Liver (tissue), 9 donors: ENCODE measurements around the gene SLC35A3. TPM values are rescaled to one million over a fixed set of nuclear protein-coding genes. Genes with fewer than 3 reads are reported as not detected.

ENCODE experiments used
- DNase-seq: peaks from one replicate; pipeline ENCODE4 v3.0.0-alpha.2; 2017; ENCODE audit warnings: low spot score
- H3K27ac ChIP-seq, 2 donors: one replicate each; pipeline ENCODE4 v1.7.0; 2013; ENCODE audit warnings: inconsistent platforms in 2 of 2, low read length in 2 of 2, control low read depth in 1 of 2, low read depth in 1 of 2, mild to moderate bottlenecking in 1 of 2
- H3K27me3 ChIP-seq, 4 donors: one replicate each; pipeline versions ENCODE4 v1.6.1 to v1.7.0; 2013; ENCODE audit warnings: low read length in 3 of 4, inconsistent platforms in 1 of 4, mild to moderate bottlenecking in 1 of 4, moderate library complexity in 1 of 4; ENCODE audit not compliant: control insufficient read depth in 4 of 4, insufficient read depth in 4 of 4
- H3K36me3 ChIP-seq, 4 donors: one replicate each; pipeline versions ENCODE4 v1.6.1 to v1.7.0; 2013; ENCODE audit warnings: low read length in 3 of 4, mild to moderate bottlenecking in 3 of 4, low read depth in 1 of 4, moderate library complexity in 1 of 4; ENCODE audit not compliant: control insufficient read depth in 4 of 4, insufficient read depth in 3 of 4
- H3K4me1 ChIP-seq, 4 donors: one replicate each; pipeline versions ENCODE4 v1.6.1 to v1.7.0; 2013; ENCODE audit warnings: low read length in 3 of 4, mild to moderate bottlenecking in 3 of 4, moderate library complexity in 1 of 4; ENCODE audit not compliant: control insufficient read depth in 4 of 4, insufficient read depth in 4 of 4
- H3K4me3 ChIP-seq, 3 donors: one replicate each; pipeline versions ENCODE4 v1.6.1 to v1.7.0; 2013; ENCODE audit warnings: low read length in 3 of 3, control low read depth in 1 of 3, low read depth in 1 of 3, mild to moderate bottlenecking in 1 of 3
- H3K9ac ChIP-seq, 2 donors: one replicate each; pipeline ENCODE4 v1.7.0; 2013; ENCODE audit warnings: low read length in 2 of 2, mild to moderate bottlenecking in 2 of 2, moderate library complexity in 2 of 2, control low read depth in 1 of 2, low read depth in 1 of 2
- H3K9me3 ChIP-seq, 4 donors: one replicate each; pipeline versions ENCODE4 v1.6.1 to v1.7.0; 2013; ENCODE audit warnings: low read length in 3 of 4; ENCODE audit not compliant: control insufficient read depth in 4 of 4
- EGR1 ChIP-seq, 2 donors: IDR thresholded peaks; 2 replicates each; pipeline ENCODE4 v1.6.1; 2016 to 2018; ENCODE audit warnings: antibody characterized with exemption in 2 of 2, low read depth in 2 of 2
- FOXA2 ChIP-seq: IDR thresholded peaks from 2 replicates; pipeline ENCODE4 v1.6.1; 2016; ENCODE audit warnings: antibody characterized with exemption
- HNF4A ChIP-seq, 2 donors: conservative IDR thresholded peaks; 2 replicates each; pipeline ENCODE4 v1.6.1; 2016; ENCODE audit warnings: antibody characterized with exemption in 2 of 2, mild to moderate bottlenecking in 2 of 2
- HNF4G ChIP-seq: IDR thresholded peaks from 2 replicates; pipeline ENCODE4 v1.6.1; 2016; ENCODE audit warnings: antibody characterized with exemption
- REST ChIP-seq: IDR thresholded peaks from 2 replicates; pipeline ENCODE4 v1.6.1; 2016; ENCODE audit warnings: antibody characterized with exemption, mild to moderate bottlenecking
- RXRA ChIP-seq, 2 donors: IDR thresholded peaks; 2 replicates each; pipeline ENCODE4 v1.6.1; 2017 to 2018; ENCODE audit warnings: antibody characterized with exemption in 2 of 2, mild to moderate bottlenecking in 1 of 2
- SP1 ChIP-seq: IDR thresholded peaks from 2 replicates; pipeline ENCODE4 v1.6.1; 2018; ENCODE audit warnings: antibody characterized with exemption, mild to moderate bottlenecking
- TAF1 ChIP-seq: conservative IDR thresholded peaks from 2 replicates; pipeline ENCODE4 v1.6.1; 2016; ENCODE audit warnings: antibody characterized with exemption, mild to moderate bottlenecking
- YY1 ChIP-seq: IDR thresholded peaks from 2 replicates; pipeline ENCODE4 v1.6.1; 2016; ENCODE audit warnings: antibody characterized with exemption, mild to moderate bottlenecking
- WGBS: extraction: QIAGEN DNeasy Blood & Tissue Kit; methylation state at CpG from one replicate; pipeline ENCODE4 v1.1.7; 2013; 5-methylcytosine and 5-hydroxymethylcytosine counted together
- polyA plus RNA-seq, 2 donors: library from polyadenylated mRNA; stranded (reverse) in 1 of 2; unstranded in 1 of 2; fragments of 200-250 nt in 1 of 2; fragments of >200 nt in 1 of 2; fragmentation: Nextera tagmentation in 1 of 2; extraction: Ambion mirVana in 1 of 2; gene quantifications; one replicate each; pipeline versions ENCODE4 v1.2.1 to v1.2.3, GENCODE V29; 2013 to 2015
- total RNA-seq, 2 donors: library from RNA; depleted of rRNA; stranded (reverse); fragments of >200 nt; gene quantifications; one replicate each; pipeline ENCODE4 v1.2.3, GENCODE V29; 2014
- TF ChIP-seq, protein P1 (sequence below): IDR thresholded peaks from 2 replicates; pipeline ENCODE4 v1.6.1; 2016; ENCODE audit warnings: antibody characterized with exemption
- TF ChIP-seq, protein P2 (sequence below): IDR thresholded peaks from 2 replicates; pipeline ENCODE4 v1.6.1; 2016; ENCODE audit warnings: antibody characterized with exemption
- donor health status: healthy.
- donor health status: healthy.
- donor health status: healthy.
- donor health status: healthy.
- donor health status: healthy.

The SLC35A3 gene
- total and polyA plus RNA-seq, 4 donors = 12.1 to 35.1 (median 14.4) TPM

GRCh38 chr1:99942723-99943122 is 27.1 kb upstream of the SLC35A3 start:
- WGBS = 93% methylated on average over 1 of the region's 1 CpG
- no peak for DNase-seq
- Histone ChIP-seq H3K36me3 (peaks cover 0 to 2% (median 0%) of the 10 kb centered on the region in 4 donors), H3K4me1 (peaks cover 0 to 1% (median 0%) of the 10 kb centered on the region in 4 donors), H3K4me3 (no peak overlapping the region), H3K27me3 (no peaks in the 10 kb centered on the region), H3K9me3 (no peaks in the 10 kb centered on the region), H3K27ac (no peak overlapping the region), H3K9ac (no peak overlapping the region)
- no peak for TF ChIP-seq SP1

DNA sequence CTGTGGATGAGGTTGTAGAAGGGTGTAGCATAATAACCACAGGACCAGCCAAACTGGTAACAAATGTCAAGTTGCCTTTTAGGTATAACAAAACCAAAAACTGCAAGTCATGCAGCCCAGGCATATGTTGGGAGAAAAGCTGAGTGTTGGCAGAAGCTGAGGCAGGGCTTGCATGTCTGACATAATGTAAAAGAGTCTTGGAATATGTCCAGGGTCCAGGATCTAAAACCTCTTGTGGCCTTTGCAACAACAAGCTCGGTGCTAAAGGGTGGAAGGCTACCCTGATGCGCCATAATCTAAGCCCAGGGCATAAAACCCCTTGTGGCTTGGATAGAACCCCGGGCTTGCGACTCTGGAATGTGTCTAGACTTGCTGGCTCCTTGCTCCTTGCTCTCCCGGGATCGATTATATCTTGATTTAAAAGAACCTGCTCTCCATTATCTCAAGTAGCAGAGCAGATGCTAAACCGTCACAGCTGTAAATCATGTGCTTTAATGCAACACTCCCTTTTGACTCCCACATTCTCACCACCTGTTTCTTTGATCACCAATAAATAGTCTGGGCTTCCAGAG is 26.5 kb upstream of the SLC35A3 start:
- peaks cover 0 to 1% (median 0%) of the 10 kb centered on the region in 4 donors for H3K4me1 ChIP-seq
- H3K36me3 ChIP-seq = peaks cover 0 to 2% (median 0%) of the 10 kb centered on the region in 4 donors
- no peaks in the 10 kb centered on the region for H3K9me3 ChIP-seq
- no peaks in the 10 kb centered on the region for H3K27me3 ChIP-seq
- WGBS = 62% methylated on average over 7 of the region's 7 CpGs
- no peak overlapping the region for H3K9ac ChIP-seq
- H3K4me3 ChIP-seq = no peak overlapping the region
- TF ChIP-seq HNF4A (conservative IDR thresholded peaks at IDR 0.05) (peak in 1 of 2 donors; percentile 11), TAF1 (no peak)
- H3K27ac ChIP-seq = no peak overlapping the region
- no peak for DNase-seq

GRCh38 chr1:99944192-99944591 is 25.6 kb upstream of the SLC35A3 start:
- Histone ChIP-seq H3K27me3 (no peaks in the 10 kb centered on the region), H3K4me1 (peaks cover 0 to 1% (median 0%) of the 10 kb centered on the region in 4 donors), H3K9me3 (no peaks in the 10 kb centered on the region), H3K27ac (no peak overlapping the region), H3K4me3 (no peak overlapping the region), H3K36me3 (peaks cover 0 to under 1% (median 0%) of the 10 kb centered on the region in 4 donors), H3K9ac (no peak overlapping the region)
- no peak for DNase-seq
- TF ChIP-seq EGR1 (IDR thresholded peaks at IDR 0.05; ENCODE audit: low read depth in 2 of 2) (no peak), RXRA (IDR thresholded peaks at IDR 0.05) (no peak), HNF4A (conservative IDR thresholded peaks at IDR 0.05) (no peak), TAF1 (no peak), FOXA2 (no peak), REST (no peak), SP1 (no peak), HNF4G (no peak), YY1 (no peak)
- TF ChIP-seq, protein P1, sequence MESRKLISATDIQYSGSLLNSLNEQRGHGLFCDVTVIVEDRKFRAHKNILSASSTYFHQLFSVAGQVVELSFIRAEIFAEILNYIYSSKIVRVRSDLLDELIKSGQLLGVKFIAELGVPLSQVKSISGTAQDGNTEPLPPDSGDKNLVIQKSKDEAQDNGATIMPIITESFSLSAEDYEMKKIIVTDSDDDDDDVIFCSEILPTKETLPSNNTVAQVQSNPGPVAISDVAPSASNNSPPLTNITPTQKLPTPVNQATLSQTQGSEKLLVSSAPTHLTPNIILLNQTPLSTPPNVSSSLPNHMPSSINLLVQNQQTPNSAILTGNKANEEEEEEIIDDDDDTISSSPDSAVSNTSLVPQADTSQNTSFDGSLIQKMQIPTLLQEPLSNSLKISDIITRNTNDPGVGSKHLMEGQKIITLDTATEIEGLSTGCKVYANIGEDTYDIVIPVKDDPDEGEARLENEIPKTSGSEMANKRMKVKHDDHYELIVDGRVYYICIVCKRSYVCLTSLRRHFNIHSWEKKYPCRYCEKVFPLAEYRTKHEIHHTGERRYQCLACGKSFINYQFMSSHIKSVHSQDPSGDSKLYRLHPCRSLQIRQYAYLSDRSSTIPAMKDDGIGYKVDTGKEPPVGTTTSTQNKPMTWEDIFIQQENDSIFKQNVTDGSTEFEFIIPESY = no peak
- TF ChIP-seq, protein P2, sequence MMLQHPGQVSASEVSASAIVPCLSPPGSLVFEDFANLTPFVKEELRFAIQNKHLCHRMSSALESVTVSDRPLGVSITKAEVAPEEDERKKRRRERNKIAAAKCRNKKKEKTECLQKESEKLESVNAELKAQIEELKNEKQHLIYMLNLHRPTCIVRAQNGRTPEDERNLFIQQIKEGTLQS = no peak
- WGBS = 95% methylated on average over 1 of the region's 1 CpG
